Measurements from ENCODE around the gene PRR7. TPM values are rescaled to one million over a fixed set of nuclear protein-coding genes. Genes with fewer than 3 reads are reported as not detected.

The PRR7 gene
- total RNA-seq, 1 donor from 2014 or later = 2.1 TPM

GRCh38 chr5:177500685-177501522, 54.3 kb downstream of the PRR7 start:
- Histone ChIP-seq H3K9me3 (replicated peaks) (no peaks in the 10 kb centered on the region), H3K36me3 (no peaks in the 10 kb centered on the region), H3K4me1 (peaks cover 49% of the 10 kb centered on the region), H3K27me3 (ENCODE audit: low read depth) (no peaks in the 10 kb centered on the region), H3K4me3 (no peak overlapping the region), H3K27ac (replicated peaks) (peak overlapping the region; percentile 49)
- peak; percentile 98 for TF ChIP-seq CTCF (IDR thresholded peaks at IDR 0.05; ENCODE audit: borderline replicate concordance)
- intact Hi-C loops (cut with micrococcal nuclease) = loop anchor here (5.0 kb wide), 1 partner anchor 109 kb away; no protein-coding TSS in a partner anchor
- peak; percentile 92 for DNase-seq

DNA sequence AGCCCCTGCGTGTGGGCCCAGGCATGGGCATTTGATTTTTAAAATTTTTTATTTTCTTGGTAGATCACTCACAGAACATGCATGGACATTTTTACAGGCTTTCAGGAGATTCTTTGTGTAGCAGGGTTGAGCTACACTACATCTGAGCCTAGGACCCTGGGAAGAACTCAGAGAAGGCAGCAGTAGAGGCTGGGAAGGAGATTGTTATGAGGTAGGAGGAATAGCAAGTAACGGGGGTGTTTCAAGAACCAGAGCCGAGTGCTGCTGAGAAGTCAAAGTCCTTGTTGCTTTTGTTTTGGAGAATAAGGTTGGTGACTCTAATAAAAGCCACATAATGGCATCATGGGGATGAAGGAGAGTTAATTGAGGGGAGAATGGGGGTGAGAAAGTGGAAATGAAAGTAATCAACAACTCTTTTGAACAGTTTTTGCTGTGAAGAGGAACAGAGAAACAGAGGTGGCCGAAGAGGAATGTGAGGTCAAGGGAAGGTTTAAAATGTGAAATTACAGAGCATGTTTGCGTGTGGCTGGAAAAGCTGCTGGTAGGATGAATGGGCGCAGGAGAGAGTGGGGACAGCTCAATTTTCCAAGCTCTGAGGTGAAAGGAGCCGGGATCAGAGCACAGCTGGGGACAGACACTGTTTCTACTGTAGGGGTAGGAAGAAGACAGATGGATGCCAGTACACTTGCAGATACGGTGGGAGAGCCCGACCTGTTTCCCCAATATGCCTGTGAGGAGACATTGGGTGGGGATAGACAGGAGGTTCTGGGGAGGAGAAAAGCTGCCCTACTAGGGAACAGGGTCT, 55.5 kb downstream of the PRR7 start:
- no peaks in the 10 kb centered on the region for H3K36me3 ChIP-seq
- H3K9me3 ChIP-seq (replicated peaks) = no peaks in the 10 kb centered on the region
- H3K27ac ChIP-seq (replicated peaks) = no peak overlapping the region
- no peak for TF ChIP-seq CTCF (IDR thresholded peaks at IDR 0.05; ENCODE audit: borderline replicate concordance)
- H3K4me3 ChIP-seq = no peak overlapping the region
- DNase-seq = no peak
- H3K27me3 ChIP-seq (ENCODE audit: low read depth) = no peaks in the 10 kb centered on the region
- intact Hi-C loops (cut with micrococcal nuclease) = loop anchor here (5.0 kb wide), 1 partner anchor 110 kb away; no protein-coding TSS in a partner anchor
- peaks cover 37% of the 10 kb centered on the region for H3K4me1 ChIP-seq

GRCh38 chr5:177502886-177503285, 56.3 kb downstream of the PRR7 start:
- Histone ChIP-seq H3K27ac (replicated peaks) (no peak overlapping the region), H3K27me3 (ENCODE audit: low read depth) (no peaks in the 10 kb centered on the region), H3K9me3 (replicated peaks) (no peaks in the 10 kb centered on the region), H3K4me1 (peaks cover 31% of the 10 kb centered on the region), H3K36me3 (no peaks in the 10 kb centered on the region), H3K4me3 (no peak overlapping the region)
- no peak for TF ChIP-seq CTCF (IDR thresholded peaks at IDR 0.05; ENCODE audit: borderline replicate concordance)
- no peak for DNase-seq
- intact Hi-C loops (cut with micrococcal nuclease) = loop anchor here (5.0 kb wide), 1 partner anchor 111 kb away; no protein-coding TSS in a partner anchor

DNA sequence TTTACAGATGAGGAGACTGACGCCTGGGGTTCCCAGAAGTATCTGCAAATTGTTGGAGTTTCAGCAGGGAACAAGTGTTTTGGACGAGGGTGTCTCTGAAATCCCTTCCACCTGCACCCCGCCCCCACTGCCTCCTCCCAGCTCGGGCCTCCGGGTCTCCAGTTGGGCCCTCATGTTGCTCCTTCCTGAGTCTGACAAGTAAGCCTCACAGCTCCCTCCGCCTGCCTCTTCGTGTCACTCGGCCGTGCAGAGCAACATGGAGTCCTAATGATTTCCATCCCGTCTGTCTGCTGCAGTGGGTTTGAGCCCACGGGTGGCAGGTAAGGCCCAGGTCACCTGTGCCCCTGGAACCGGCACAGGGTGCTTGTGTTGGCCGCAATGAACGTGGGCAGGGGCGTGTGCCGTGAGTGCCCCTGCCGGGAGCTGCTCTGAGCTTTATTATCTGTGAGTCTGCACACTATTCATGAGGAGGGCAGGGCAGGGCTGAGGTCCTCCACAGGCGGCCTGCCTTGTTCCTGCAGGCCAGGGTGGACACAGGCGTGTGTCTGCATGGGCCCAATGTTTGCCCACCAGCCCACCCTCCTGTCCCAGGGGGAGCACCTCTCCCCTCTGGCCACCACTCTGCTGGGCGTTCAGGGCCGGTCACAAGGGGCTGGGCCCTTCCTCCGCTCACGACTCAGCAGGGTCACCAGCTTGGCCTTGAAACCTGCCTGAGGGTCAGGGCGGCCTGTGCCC, 56.9 kb downstream of the PRR7 start:
- H3K9me3 ChIP-seq (replicated peaks) = no peaks in the 10 kb centered on the region
- intact Hi-C loops (cut with micrococcal nuclease) = loop anchor here (5.0 kb wide), 1 partner anchor 111 kb away; no protein-coding TSS in a partner anchor
- no peaks in the 10 kb centered on the region for H3K27me3 ChIP-seq (ENCODE audit: low read depth)
- DNase-seq = no peak
- H3K36me3 ChIP-seq = no peaks in the 10 kb centered on the region
- peaks cover 25% of the 10 kb centered on the region for H3K4me1 ChIP-seq
- H3K4me3 ChIP-seq = no peak overlapping the region
- no peak for TF ChIP-seq CTCF (IDR thresholded peaks at IDR 0.05; ENCODE audit: borderline replicate concordance)
- no peak overlapping the region for H3K27ac ChIP-seq (replicated peaks)
